Ammon's horn (tissue), 1 donor: Measurements from ENCODE around the gene BUB1.
"Not testable (repeated sequence)": the region's sequence is repeated elsewhere in the genome, so short reads cannot be mapped to it uniquely, and the experiment has no call there.

Source experiments
- DNase-seq: peaks from one replicate; pipeline ENCODE4 v3.0.0-alpha.2; 2016; ENCODE audit warnings: low spot score

The BUB1 gene

GRCh38 chr2:110677530-110678456 is at the start of gene BUB1:
Gene BUB1, minus strand, starts transcription at chr2:110678063. Its CDS starts 68 bp downstream, at chr2:110677995.
- peak; percentile 98 for DNase-seq

GRCh38 chr2:110726285-110726684 is 48.4 kb upstream of the BUB1 start:
- no peak for DNase-seq

GRCh38 chr2:110725859-110726258 is 48.0 kb upstream of the BUB1 start:
- no peak for DNase-seq

GRCh38 chr2:110725370-110725769 is 47.5 kb upstream of the BUB1 start:
- no peak for DNase-seq

GRCh38 chr2:110724820-110725219 is 47.0 kb upstream of the BUB1 start:
- DNase-seq, result no peak

- DNase-seq, result no peak
Measured at GRCh38 chr2:110720547-110720946, 42.7 kb upstream of the BUB1 start.

GRCh38 chr2:110718990-110719389 is 41.1 kb upstream of the BUB1 start:
- no peak for DNase-seq

GRCh38 chr2:110718382-110718781 is 40.5 kb upstream of the BUB1 start:
- DNase-seq, result no peak

GRCh38 chr2:110717734-110718133 is 39.9 kb upstream of the BUB1 start:
- no peak for DNase-seq

GRCh38 chr2:110716959-110717645 is 39.2 kb upstream of the BUB1 start:
- no peak for DNase-seq

GRCh38 chr2:110714452-110715224 is 36.8 kb upstream of the BUB1 start:
- DNase-seq, result no peak

- DNase-seq, result no peak
Measured at GRCh38 chr2:110713513-110714362, 35.9 kb upstream of the BUB1 start.

GRCh38 chr2:110712737-110713136 is 34.9 kb upstream of the BUB1 start:
- no peak for DNase-seq

GRCh38 chr2:110708455-110708854 is 30.6 kb upstream of the BUB1 start:
- no peak for DNase-seq

- DNase-seq, result no peak
Measured at GRCh38 chr2:110707386-110707965, 29.6 kb upstream of the BUB1 start.

GRCh38 chr2:110702514-110703380 is 24.9 kb upstream of the BUB1 start:
- no peak for DNase-seq

GRCh38 chr2:110698253-110698652 is 20.4 kb upstream of the BUB1 start:
- DNase-seq, result not testable (repeated sequence)

- DNase-seq, result not testable (repeated sequence)
Measured at GRCh38 chr2:110695146-110695898, 17.5 kb upstream of the BUB1 start.

GRCh38 chr2:110691612-110692258 is 13.9 kb upstream of the BUB1 start:
- DNase-seq, result no peak
